Epithelial cell of esophagus (primary cell): Measurements from ENCODE around the gene IFITM10.
"Not testable (repeated sequence)": the region's sequence is repeated elsewhere in the genome, so short reads cannot be mapped to it uniquely, and the experiment has no call there.

Source experiments
- DNase-seq: peaks from one replicate; pipeline ENCODE4 v3.0.0; 2010; ENCODE audit warnings: low read depth
- H3K4me3 ChIP-seq: 2 replicates; pipeline ENCODE4 v1.5.1; 2011; ENCODE audit warnings: mild to moderate bottlenecking, low read length, control low read depth
- CTCF ChIP-seq: IDR thresholded peaks from 2 replicates; pipeline ENCODE4 v1.5.1; 2011; ENCODE audit warnings: low read depth, mild to moderate bottlenecking, low read length, control low read depth, inconsistent platforms; ENCODE audit not compliant: insufficient read depth; ENCODE audit errors: missing control alignments

Gene IFITM10

GRCh38 chr11:1771700-1772099 is 21.3 kb upstream of the IFITM10 start:
- no peak for TF ChIP-seq CTCF
- DNase-seq, result peak; percentile 76
- H3K4me3 ChIP-seq, result no peak overlapping the region

GRCh38 chr11:1771273-1771672 is 20.9 kb upstream of the IFITM10 start:
- TF ChIP-seq CTCF, result no peak
- H3K4me3 ChIP-seq, result no peak overlapping the region
- peak; percentile 46 for DNase-seq

- DNase-seq, result no peak
Observed at GRCh38 chr11:1770528-1770927, 20.1 kb upstream of the IFITM10 start.

GRCh38 chr11:1770061-1770460 is 19.7 kb upstream of the IFITM10 start:
- no peak for TF ChIP-seq CTCF
- DNase-seq, result no peak
- no peak overlapping the region for H3K4me3 ChIP-seq

More at GRCh38 chr11:1770528-1770927, 20.1 kb upstream of the IFITM10 start:
- no peak for TF ChIP-seq CTCF
- no peak overlapping the region for H3K4me3 ChIP-seq

- not testable (repeated sequence) for DNase-seq, H3K4me3 ChIP-seq
Observed at GRCh38 chr11:1769304-1769936, 19.0 kb upstream of the IFITM10 start.

GRCh38 chr11:1768141-1768469 is 17.7 kb upstream of the IFITM10 start:
- TF ChIP-seq CTCF, result no peak
- no peak for DNase-seq
- no peak overlapping the region for H3K4me3 ChIP-seq

- DNase-seq, result no peak
- H3K4me3 ChIP-seq, result no peak overlapping the region
- TF ChIP-seq CTCF, result no peak
Observed at GRCh38 chr11:1767399-1768140, 17.2 kb upstream of the IFITM10 start.
